Measurements from ENCODE around the gene NKRF.

The NKRF gene

DNA sequence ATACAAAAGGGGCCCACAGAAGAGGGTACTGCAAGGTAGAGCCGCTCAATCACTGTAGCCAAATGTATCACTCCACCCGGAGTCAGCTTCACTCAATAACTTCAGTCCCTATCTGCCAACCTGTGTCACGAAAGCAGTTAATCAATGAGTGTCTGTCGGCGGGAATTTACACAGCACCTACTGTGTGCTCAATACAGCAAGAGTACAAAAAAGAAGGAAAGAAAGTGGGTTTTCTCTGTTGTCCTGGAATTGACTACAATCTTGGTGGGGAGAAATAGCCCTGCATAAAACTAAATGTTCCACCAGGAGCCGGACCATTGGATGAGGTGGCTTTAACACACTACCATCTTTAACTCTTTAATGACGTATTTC is 780 bp upstream of the NKRF start:
- no peak for DNase-seq

GRCh38 chrX:119605464-119606279 is 552 bp downstream of the NKRF start:
- DNase-seq, result no peak

DNA sequence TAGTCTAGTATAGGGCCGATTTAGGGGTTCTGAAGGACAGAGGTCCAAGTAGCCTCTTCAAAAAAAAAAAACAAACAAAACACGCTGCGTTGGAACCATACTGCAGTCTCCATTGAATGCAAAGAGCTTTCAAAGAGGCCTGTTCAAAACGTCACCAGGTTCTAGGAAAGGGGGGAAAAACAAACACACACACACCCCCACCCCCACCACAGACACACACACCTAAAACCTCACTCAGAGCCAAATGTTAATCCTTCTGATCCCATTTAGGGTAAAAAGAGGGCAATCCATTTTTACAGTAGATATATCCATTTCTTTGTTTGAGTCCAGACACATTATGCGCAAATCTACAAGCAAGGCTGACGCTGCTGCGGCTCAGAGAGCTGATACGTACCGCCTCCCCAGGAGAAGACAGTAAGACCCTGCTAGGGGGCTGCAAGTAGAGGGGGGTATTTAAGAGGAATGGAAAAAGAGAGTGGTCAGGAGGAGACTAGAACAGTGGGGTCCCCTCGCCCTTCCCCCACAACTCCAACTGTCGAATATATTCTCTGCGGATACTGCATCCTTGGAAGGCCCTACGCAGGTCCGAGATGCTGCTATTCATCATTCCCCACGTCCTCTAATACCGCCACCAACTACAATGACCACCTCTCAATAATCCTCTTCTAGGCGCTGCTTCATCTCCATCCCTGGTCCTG is 1.3 kb downstream of the NKRF start:
- DNase-seq, result no peak

GRCh38 chrX:119602701-119603255 is 3.4 kb downstream of the NKRF start:
- DNase-seq, result no peak

- DNase-seq, result no peak
Measured at GRCh38 chrX:119589810-119590209, 16.4 kb downstream of the NKRF start.

- no peak for DNase-seq
Measured at GRCh38 chrX:119583431-119584059, 22.7 kb downstream of the NKRF start.

DNA sequence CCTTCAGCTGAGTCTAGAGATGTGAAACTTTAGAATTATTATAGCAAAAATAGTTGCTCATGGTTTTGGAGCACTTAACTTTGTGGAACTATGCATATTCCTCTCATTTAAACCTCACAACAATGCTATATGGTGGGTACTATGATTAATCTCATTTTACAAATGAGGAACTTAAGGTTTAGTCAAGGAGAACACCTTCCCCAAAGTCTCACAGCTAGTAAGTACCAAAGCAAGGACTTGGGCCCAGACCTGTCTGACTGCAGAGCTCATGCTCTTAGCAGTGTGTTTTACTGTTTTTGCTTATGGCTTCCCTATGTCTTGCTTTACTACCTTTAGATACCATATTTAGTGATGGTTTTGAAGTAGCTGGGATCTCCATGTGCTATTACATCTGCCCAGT is 26.8 kb downstream of the NKRF start:
- no peak for DNase-seq

GRCh38 chrX:119574394-119575266 is 31.6 kb downstream of the NKRF start, which contains the start of gene UBE2A:
Gene UBE2A, plus strand, starts transcription at chrX:119574563. Its CDS starts 149 bp downstream, at chrX:119574712.
- DNase-seq, result peak; percentile 73

DNA sequence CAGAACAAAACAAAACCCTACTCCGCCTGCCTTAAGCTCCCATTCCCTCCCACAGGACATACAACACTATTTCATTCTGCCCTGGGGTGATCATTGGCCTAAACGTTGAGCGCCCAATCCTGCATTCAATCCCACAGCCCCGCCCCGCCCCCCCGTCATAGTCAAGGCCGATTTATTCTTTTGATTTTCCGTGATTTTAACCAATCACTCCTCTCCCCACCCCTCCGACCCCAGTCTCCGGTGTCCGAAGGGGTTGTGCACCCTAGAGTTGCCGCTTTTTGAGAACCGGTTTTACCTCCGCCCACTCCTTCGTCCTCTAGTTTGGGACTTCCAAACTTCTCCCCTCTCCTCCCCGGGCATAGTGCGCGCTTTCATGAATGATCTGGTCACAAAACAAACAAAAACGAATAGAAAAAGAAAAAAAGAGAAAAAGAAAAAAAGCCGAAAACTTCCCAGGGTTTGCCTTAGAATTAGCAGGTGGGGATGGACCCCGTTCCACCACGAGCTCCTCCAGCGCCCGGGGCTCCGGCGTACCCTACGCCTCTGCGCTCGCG is 32.3 kb downstream of the NKRF start:
- no peak for DNase-seq

DNA sequence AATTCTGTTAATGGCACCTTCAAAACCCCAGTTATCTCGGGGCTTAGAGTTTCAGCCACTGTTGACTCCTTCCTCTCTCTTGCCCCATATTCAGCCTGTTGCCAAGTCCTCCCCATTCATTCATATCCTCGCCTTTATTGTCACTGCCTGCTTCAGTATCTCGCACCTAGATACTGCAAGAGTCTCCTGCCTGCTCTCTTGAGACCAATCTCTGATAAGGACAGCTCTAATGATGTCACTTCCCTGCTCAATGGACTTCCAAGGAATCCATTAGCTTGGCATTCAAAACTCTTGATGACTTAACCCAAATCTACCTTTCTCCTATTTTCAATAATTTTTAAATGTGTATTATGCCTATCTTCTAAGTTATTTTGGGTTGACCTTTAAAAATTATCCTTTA is 33.0 kb downstream of the NKRF start:
- no peak for DNase-seq

DNA sequence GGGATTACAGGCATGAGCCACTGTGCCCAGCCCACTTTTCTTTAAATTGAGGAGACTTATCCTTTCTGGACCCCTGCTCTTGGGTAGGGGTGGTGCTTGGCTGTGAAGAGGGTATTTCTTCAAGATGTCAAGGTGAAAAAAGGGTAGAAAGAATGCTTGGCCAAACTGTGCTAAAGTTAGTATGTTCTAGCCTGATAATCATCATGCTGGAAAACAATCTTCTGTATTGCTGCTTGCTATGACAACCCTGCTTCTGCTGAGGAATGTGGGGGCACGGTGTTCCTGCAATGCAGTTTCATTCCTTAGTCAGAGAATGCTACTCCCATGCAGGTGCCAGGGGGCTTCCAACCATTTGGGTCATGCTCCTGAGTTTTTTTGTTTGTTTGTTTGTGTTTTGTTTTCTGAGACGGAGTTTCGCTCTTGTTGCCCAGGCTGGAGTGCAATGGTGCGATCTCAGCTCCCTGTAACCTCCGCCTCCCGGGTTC is 35.8 kb downstream of the NKRF start:
- no peak for DNase-seq

DNA sequence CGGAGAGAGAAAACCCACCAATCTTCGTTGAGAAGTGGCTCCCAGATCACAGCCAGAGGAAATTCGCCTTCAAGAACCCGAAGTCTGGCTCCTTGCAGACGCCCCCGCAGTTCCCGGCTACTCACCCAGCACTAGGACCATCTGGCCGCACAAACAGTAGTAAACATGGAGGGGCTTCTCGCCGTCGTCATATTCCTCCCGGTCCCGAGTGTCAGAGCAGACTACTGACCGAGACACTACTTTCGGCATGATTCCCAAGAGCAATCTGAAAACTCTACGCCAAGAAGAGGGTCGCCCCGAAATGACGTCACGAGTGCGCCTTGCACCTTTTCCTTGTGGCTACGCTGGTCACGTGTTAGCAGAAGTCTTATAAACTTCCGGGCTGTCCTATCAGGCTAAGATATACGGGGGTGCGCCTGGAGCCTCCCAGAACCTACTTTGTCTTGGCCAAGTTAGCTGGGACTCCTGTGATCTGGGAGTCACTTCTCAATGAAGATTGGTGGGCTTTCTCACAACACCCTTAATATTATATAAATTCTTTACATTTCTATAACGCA is 41.0 kb downstream of the NKRF start, which contains the start of gene STEEP1:
STEEP1 (minus strand) TSS at position 303 of the 557 bp plus-strand sequence; CDS start at position 249, 54 bp downstream.
- peak; percentile 68 for DNase-seq

DNA sequence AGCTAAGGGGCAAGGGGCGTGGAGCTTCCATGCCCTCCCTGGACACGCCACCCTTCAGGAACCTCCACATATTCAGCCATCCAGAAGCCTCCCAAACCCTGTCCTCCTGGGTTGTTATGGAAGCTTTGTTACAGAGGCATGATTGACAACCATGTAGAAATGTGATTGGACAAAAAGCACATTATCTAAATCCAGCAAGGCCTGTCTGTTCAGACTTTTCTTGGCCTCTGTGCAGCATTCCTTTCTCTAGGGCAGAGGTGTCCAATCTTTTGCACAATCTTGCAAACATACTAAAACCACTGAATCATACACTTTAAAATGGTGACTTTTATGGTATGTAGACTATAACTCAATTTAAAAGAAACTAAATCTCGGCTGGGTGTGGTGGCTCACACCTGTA is 53.7 kb downstream of the NKRF start:
- no peak for DNase-seq

DNA sequence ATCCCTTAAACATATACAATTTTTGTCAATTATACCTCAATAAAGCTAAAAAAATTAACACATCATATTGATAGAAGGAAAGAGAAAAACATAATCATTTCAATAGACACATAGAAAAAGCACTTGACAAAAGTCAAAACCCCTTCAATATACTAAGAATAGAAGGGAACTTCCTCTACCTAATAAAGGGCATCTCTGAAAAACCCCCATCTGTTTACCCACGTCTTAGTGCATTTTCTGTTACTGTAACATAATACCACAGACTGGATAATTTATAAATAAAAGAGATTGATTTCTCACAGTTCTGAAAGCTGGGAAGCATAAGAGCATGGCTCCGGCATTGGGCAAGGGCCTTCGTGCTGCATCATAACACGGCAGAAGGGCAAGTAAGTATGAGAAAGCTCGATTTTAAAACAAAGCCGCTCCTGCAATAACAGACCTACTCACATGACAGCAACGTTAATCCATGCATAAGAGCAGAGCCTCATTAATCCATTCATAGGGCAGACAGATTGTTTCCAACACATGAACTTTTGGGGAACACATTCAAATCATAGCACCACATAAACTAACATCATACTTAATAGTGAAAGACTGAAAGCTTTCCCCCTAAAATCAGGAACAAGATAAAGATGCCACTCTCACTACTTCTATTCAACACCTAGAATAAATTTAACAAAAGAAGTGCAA is 56.8 kb downstream of the NKRF start:
- DNase-seq, result no peak

GRCh38 chrX:119541188-119541587 is 65.0 kb downstream of the NKRF start:
- DNase-seq, result peak; percentile 59

DNA sequence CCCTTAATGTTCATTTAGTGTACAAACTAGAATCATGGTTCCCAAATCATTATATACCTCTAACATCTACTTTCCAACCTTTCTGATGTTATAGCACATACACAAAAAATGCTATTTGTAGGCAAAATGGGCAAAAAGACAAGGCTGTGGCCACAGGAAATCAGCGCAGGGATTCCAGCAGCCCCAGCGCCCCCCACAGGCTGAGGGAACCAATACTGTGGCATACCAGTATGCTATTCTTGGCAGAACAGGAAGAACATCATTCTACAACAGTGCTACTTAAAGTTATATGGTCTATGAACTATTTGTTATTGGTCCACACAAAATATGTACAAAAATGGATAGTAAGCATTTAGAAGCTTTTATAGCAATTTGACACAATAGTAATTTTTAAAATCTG is 66.4 kb downstream of the NKRF start:
- no peak for DNase-seq
